Left lung (tissue), 10 donors: ENCODE data around the gene GSS. TPM values are rescaled to one million over a fixed set of nuclear protein-coding genes. Genes with fewer than 3 reads are reported as not detected.

ENCODE experiments used
- ATAC-seq: fragments of 200-7000 bp; cut with Tn5 transposase; one replicate; pipeline ENCODE4 v1.9.1; 2020; ENCODE audit warnings: moderate library complexity
- DNase-seq, 4 donors: peaks; one replicate each; pipeline ENCODE4 v3.0.0-alpha.2; 2013 to 2020
- H3K27ac ChIP-seq, 2 donors: fragments of 200-600 bp; sonication (generic) in 1 of 2; one replicate each; pipeline versions ENCODE4 v1.5.0 to v1.8.0; 2020 to 2021
- H3K27me3 ChIP-seq, 2 donors: fragments of 200-600 bp; sonication (generic) in 1 of 2; one replicate each; pipeline versions ENCODE4 v1.5.0 to v1.8.0; 2020 to 2021
- H3K36me3 ChIP-seq, 2 donors: fragments of 200-600 bp; sonication (generic) in 1 of 2; one replicate each; pipeline versions ENCODE4 v1.5.0 to v1.8.0; 2020 to 2021
- H3K4me1 ChIP-seq, 2 donors: fragments of 200-600 bp; one replicate each; pipeline ENCODE4 v1.8.0; 2021
- H3K4me3 ChIP-seq, 2 donors: fragments of 200-600 bp; sonication (generic) in 1 of 2; one replicate each; pipeline versions ENCODE4 v1.5.0 to v1.8.0; 2020 to 2021; ENCODE audit warnings: mild to moderate bottlenecking in 1 of 2
- H3K9me3 ChIP-seq, 2 donors: fragments of 200-600 bp; sonication (generic) in 1 of 2; one replicate each; pipeline versions ENCODE4 v1.5.0 to v1.8.0; 2020 to 2021
- intact Hi-C, 2 donors: fragments of 100-400 bp; cut with DNase I; formaldehyde crosslinking; loops; one replicate each; pipeline versions ENCODE4 v1.11.2 to v1.14.2; 2022
- polyA plus RNA-seq, 6 donors: library from polyadenylated mRNA; unstranded; fragments of 120-200 nt; gene quantifications; one replicate each; pipeline ENCODE4 v1.2.1, GENCODE V29; 2013; ENCODE audit not compliant: insufficient read length in 6 of 6
- total RNA-seq, 2 donors: library from RNA; stranded (reverse); fragmentation: NEBNext Ultra II Directional; extraction: Animal tissue kit (Norgen Biotek cat#: 25700); gene quantifications; one replicate each; pipeline ENCODE4 v1.2.1, GENCODE V29; 2021
- TF ChIP-seq, protein P1 (sequence below), 2 donors: fragments of 200-600 bp; sonication (generic) in 1 of 2; IDR thresholded peaks; one replicate each; pipeline versions ENCODE4 v1.5.0 to v1.8.0; 2021; ENCODE audit warnings: antibody characterized with exemption in 2 of 2
- donor health status: DM: no; HTN: yes; CAD: no.
- donor health status: DM: no; HTN: no; CAD: no.

Gene GSS
- total and polyA plus RNA-seq, 8 donors, result 37.8 to 50.3 (median 41.5) TPM

DNA sequence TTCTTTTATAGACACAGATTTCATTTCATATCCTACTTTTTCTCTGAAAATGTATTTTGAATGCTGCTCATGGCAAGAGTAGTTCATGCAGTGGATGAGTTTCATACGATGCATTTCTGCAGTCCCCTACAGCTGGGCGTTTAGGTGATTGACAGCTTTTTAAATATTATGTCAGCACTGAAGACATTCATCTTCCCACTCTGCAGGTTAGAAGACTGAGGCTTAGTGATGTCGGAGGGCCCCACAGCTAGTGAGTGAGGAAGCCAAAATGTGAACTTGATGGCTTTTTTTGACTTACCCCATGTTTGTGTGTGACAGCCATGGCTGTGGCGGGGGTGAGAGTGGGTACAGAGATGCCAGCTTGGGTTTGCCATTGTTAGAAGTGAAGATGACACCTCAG, 33.5 kb upstream of the GSS start:
- Histone ChIP-seq H3K27me3 (peaks cover 0 to 22% of the 10 kb centered on the region in 2 donors), H3K36me3 (peaks cover 0 to 16% of the 10 kb centered on the region in 2 donors), H3K27ac (no peak overlapping the region), H3K4me3 (no peak overlapping the region), H3K4me1 (no peaks in the 10 kb centered on the region), H3K9me3 (no peaks in the 10 kb centered on the region)
- intact Hi-C loops, result no loop called here
- DNase-seq (no peak), ATAC-seq (no peak)
- TF ChIP-seq, protein P1, sequence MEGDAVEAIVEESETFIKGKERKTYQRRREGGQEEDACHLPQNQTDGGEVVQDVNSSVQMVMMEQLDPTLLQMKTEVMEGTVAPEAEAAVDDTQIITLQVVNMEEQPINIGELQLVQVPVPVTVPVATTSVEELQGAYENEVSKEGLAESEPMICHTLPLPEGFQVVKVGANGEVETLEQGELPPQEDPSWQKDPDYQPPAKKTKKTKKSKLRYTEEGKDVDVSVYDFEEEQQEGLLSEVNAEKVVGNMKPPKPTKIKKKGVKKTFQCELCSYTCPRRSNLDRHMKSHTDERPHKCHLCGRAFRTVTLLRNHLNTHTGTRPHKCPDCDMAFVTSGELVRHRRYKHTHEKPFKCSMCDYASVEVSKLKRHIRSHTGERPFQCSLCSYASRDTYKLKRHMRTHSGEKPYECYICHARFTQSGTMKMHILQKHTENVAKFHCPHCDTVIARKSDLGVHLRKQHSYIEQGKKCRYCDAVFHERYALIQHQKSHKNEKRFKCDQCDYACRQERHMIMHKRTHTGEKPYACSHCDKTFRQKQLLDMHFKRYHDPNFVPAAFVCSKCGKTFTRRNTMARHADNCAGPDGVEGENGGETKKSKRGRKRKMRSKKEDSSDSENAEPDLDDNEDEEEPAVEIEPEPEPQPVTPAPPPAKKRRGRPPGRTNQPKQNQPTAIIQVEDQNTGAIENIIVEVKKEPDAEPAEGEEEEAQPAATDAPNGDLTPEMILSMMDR (IDR thresholded peaks at IDR 0.05), result no peak

DNA sequence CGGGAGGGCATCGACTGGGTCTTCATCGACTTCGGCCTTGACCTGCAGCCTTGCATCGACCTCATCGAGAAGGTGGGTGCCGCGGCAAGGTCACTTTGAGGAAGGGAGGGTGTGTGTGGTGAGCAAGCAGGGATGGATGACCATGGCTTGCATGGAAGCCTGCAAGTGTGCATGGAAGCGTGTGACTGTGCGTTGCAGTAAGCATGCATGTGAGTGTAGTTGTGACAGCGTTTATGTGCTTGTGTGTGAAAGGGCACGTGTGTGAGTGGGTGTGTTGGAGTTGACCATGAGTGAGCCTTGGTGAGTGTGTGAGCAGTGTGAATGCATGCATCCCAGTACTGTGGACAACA, 32.6 kb upstream of the GSS start:
- ATAC-seq, result peak; percentile 3
- TF ChIP-seq, protein P1 (IDR thresholded peaks at IDR 0.05), result no peak
- DNase-seq, result peak in 1 of 4 donors; percentile 39
- peaks cover 0 to 6% of the 10 kb centered on the region in 2 donors for H3K36me3 ChIP-seq
- H3K9me3 ChIP-seq, result no peaks in the 10 kb centered on the region
- H3K4me1 ChIP-seq, result no peaks in the 10 kb centered on the region
- no peak overlapping the region for H3K27ac ChIP-seq
- intact Hi-C loops, result no loop called here
- peaks cover 5 to 31% of the 10 kb centered on the region in 2 donors for H3K27me3 ChIP-seq
- H3K4me3 ChIP-seq, result no peak overlapping the region

DNA sequence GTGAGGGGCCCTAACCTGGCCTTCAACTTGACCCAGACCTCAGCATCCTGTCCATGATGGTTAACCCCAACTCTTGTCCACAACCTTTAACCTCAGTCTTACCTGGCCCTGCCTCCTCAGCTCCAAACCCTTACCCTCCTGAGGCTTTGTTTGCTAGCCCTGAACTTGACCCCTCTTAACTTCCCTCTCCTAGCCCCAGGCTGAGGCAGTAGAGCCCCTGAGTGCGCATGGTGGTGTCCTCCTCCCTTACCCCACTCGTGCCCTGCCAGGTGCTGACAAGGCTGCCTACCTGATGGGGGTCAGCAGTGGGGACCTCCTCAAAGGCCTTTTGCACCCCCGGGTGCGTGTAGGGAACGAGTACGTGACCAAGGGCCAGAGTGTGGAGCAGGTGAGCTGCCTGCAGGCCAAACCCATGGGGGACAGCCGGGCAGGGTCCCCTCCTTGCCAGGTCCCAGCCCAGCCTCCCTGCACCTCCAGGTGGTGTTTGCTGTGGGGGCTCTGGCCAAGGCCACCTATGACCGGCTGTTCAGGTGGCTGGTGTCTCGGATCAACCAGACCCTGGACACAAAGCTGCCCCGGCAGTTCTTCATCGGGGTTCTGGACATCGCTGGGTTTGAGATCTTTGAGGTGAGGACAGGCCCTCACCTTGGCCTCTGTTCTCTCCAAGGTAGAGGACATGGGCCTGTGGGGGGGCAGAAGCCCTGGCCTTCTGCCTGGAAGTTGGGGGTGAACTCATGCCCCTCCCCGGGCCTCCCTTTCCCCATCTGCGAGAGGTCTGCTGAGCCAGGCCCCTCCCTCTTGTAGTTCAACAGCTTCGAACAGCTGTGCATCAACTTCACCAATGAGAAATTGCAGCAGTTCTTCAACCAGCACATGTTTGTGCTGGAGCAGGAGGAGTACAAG, 31.9 kb upstream of the GSS start:
- H3K9me3 ChIP-seq, result no peaks in the 10 kb centered on the region
- H3K27ac ChIP-seq, result no peak overlapping the region
- H3K4me3 ChIP-seq, result no peak overlapping the region
- DNase-seq (peak in 3 of 4 donors; percentile 20 to 51 (median 50)), ATAC-seq (peak; percentile 8)
- intact Hi-C loops, result no loop called here
- peaks cover 5 to 36% of the 10 kb centered on the region in 2 donors for H3K27me3 ChIP-seq
- H3K4me1 ChIP-seq, result no peaks in the 10 kb centered on the region
- peaks cover 0 to under 1% of the 10 kb centered on the region in 2 donors for H3K36me3 ChIP-seq
- TF ChIP-seq, protein P1 (IDR thresholded peaks at IDR 0.05), result no peak

DNA sequence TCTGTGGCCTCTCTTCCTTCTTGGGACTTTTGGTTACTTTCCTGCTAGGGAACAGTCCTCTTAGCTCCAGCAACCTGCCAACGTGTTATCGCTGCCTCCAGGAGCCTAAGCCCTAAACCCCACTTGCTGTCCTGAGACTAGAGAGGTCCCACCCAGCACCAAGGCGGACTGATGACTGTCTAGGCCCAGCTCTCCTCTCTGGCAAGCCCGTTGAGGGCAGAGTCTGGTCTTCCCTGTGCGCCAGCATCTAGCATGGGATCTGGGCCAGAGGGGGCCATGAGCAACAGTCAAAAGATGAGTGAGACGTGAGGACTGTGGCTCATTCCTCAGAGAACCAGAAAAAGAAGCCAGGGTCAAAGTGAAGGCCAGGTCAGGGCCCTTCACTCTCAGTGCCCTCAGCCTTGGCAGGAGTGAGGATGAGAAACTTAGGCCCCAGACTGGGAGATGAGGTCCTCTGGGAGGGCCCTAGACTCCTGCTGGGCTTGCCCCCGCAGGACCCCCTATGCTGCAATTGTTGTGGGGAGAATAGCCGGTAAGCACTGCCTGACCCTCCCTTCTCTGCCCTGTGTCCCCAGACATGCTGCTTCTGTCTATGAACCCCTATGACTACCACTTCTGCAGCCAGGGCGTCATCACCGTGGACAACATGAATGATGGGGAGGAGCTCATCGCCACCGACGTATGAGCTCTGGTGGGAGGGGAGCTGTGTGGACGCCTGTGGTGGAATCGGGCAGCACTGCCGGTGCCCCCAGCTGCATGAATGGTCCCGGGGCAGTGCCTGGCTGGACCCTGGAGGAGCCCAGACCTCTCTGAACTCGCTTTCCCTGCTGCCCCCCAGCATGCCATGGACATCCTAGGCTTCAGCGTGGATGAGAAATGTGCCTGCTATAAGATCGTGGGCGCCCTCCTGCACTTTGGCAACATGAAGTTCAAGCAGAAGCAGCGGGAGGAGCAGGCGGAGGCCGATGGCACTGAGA, 31.0 kb upstream of the GSS start:
- TF ChIP-seq, protein P1 (IDR thresholded peaks at IDR 0.05), result no peak
- Histone ChIP-seq H3K4me3 (no peak overlapping the region), H3K9me3 (no peaks in the 10 kb centered on the region), H3K27ac (no peak overlapping the region), H3K27me3 (peaks cover 5 to 37% of the 10 kb centered on the region in 2 donors), H3K4me1 (no peaks in the 10 kb centered on the region), H3K36me3 (no peaks in the 10 kb centered on the region)
- ATAC-seq (peak; percentile 3), DNase-seq (peak in 1 of 4 donors; percentile 49)
- intact Hi-C loops, result no loop called here
